ENCODE measurements around the gene ZBTB25.
"Not testable (repeated sequence)": the region's sequence is repeated elsewhere in the genome, so short reads cannot be mapped to it uniquely, and the experiment has no call there.

Gene ZBTB25, protein sequence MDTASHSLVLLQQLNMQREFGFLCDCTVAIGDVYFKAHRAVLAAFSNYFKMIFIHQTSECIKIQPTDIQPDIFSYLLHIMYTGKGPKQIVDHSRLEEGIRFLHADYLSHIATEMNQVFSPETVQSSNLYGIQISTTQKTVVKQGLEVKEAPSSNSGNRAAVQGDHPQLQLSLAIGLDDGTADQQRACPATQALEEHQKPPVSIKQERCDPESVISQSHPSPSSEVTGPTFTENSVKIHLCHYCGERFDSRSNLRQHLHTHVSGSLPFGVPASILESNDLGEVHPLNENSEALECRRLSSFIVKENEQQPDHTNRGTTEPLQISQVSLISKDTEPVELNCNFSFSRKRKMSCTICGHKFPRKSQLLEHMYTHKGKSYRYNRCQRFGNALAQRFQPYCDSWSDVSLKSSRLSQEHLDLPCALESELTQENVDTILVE

DNA sequence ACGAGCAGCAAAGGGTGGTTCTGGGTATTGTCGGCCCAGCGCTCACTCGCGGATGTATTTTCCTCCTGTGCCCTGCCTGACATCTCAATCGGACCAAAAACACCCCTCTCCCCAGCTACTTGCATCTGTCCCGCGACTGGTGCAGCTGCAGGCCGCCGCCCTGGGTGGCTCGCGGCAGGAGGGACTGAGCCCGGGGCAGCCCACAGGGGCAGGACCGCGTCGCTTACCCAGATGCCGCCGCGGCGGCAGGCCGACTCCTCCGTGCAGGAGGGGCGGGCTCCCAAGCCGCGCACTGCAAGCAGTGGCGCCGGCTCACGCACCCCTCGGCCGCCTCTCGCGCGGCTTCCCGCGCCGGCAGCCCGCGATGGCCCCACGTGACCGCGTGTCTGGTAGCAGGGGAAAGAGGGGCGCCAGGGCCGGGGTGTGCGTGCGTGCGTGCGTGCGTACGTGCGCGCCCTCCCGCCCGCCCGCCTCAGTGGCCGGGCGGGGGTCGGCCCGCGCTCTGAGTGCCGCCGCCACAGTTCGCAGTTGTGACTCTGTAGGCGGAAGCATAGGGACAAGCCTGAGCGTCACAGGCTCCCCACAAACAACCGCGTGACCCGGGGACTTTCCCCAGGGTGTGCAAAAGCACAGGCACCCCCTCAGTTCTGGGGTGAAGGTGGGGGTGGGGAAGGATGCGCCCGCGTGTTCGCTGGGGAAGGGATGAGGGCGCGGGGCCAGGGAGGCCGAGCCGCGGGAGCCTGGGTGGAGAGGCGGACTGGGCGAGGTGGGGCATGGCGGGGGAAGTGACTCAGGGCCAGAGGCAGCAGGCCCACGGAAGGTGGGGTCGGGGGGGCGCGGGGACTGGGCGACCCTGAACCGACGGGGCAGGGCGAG is at the start of gene ZBTB25:
ZBTB25 (minus strand) TSS at position 405 of the 876 bp plus-strand sequence. CDS start 13,305 bp downstream, outside the sequence.
- DNase-seq, result peak; percentile 33

DNA sequence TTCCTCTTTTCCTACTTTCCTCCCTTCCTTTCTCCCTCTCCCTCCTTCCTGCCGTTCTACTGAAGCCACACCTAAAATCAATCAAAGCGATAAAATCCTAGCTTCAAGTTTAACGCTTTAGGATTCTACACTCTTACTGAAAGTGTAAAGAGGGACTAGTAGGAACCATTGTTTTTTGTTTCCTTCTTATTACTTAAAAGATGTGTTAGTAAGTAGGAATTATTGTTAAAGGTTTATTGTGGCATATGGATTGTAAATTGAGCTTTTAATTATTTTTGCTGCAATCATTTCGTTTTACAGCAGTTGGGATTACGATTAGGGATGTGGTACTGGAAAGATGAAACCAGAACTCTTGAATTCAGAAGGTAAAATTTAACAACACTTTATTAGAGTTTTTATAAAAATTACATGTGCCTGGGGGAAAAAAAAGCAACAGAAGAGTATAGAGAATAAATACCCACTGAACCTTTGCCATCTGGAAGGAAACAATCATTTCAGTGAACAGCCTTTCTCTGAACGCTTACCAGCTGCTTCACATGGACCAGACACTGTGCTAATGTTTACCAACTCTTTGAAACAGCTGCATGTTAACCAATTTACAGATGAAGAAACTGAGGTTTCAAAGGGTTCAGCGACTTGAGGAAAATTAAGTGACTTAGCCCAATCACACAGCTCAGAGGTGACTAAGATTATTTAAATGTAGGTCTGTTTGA is 47.1 kb upstream of the ZBTB25 start:
- DNase-seq, result no peak

- no peak for DNase-seq
Measured at GRCh38 chr14:64549791-64550620, 46.4 kb upstream of the ZBTB25 start, which contains the start of gene PPP1R36. Gene PPP1R36, plus strand, starts transcription at chr14:64549961. Its CDS starts 37 bp downstream, at chr14:64549998.

- no peak for DNase-seq
Measured at GRCh38 chr14:64549016-64549415, 45.4 kb upstream of the ZBTB25 start.

DNA sequence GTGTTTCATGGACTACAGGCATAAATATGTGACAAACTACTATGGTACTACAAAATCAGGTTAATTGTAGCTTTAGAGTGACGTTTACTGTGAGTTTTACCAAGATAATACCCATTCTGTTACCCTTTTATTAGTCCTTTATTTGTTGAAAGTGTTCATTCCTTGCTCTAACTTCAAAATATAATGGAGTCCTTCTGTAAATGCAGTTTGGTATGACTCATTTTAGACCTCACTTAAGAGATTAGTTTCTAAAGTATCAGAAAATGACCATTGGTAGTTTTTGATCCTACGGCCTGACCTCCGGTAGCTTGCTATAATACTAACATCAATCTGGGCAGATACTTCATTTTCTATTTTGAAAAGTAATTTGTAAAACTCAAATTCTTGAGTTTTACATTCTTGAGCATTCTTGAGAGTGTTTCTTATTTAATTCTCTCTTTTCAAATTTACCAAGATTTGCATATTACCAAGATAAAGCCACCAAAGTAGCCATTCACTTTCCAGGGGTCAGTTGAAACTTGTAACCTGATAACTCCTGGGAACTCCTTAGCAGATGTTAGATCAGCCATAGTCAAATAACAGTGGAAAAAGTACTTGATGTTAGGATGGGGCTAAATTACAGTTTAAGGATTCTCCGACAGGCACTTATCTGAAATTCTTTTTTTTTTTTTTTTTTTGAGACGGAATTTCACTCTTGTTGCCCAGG is 41.1 kb upstream of the ZBTB25 start:
- no peak for DNase-seq

- no peak for DNase-seq
Measured at GRCh38 chr14:64542836-64543201, 39.2 kb upstream of the ZBTB25 start.

DNA sequence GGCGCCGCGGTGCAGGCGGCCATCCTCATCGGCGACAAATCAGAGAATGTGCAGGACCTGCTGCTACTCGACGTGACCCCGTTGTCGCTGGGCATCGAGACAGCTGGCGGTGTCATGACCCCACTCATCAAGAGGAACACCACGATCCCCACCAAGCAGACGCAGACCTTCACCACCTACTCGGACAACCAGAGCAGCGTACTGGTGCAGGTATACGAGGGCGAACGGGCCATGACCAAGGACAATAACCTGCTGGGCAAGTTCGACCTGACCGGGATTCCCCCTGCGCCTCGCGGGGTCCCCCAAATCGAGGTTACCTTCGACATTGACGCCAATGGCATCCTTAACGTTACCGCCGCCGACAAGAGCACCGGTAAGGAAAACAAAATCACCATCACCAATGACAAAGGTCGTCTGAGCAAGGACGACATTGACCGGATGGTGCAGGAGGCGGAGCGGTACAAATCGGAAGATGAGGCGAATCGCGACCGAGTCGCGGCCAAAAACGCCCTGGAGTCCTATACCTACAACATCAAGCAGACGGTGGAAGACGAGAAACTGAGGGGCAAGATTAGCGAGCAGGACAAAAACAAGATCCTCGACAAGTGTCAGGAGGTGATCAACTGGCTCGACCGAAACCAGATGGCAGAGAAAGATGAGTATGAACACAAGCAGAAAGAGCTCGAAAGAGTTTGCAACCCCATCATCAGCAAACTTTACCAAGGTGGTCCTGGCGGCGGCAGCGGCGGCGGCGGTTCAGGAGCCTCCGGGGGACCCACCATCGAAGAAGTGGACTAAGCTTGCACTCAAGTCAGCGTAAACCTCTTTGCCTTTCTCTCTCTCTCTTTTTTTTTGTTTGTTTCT is 38.6 kb upstream of the ZBTB25 start:
- no peak for DNase-seq

DNA sequence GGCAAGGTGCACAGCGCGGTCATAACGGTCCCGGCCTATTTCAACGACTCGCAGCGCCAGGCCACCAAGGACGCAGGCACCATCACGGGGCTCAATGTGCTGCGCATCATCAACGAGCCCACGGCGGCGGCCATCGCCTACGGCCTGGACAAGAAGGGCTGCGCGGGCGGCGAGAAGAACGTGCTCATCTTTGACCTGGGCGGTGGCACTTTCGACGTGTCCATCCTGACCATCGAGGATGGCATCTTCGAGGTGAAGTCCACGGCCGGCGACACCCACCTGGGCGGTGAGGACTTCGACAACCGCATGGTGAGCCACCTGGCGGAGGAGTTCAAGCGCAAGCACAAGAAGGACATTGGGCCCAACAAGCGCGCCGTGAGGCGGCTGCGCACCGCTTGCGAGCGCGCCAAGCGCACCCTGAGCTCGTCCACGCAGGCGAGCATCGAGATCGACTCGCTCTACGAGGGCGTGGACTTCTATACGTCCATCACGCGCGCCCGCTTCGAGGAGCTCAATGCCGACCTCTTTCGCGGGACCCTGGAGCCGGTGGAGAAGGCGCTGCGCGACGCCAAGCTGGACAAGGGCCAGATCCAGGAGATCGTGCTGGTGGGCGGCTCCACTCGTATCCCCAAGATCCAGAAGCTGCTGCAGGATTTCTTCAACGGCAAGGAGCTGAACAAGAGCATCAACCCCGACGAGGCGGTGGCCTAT is 37.8 kb upstream of the ZBTB25 start:
- DNase-seq, result no peak

- DNase-seq, result peak; percentile 82
Measured at GRCh38 chr14:64540208-64541202, 36.9 kb upstream of the ZBTB25 start, which contains the start of gene HSPA2. Gene HSPA2, plus strand, starts transcription at chr14:64540741. Its CDS starts 109 bp downstream, at chr14:64540850.

DNA sequence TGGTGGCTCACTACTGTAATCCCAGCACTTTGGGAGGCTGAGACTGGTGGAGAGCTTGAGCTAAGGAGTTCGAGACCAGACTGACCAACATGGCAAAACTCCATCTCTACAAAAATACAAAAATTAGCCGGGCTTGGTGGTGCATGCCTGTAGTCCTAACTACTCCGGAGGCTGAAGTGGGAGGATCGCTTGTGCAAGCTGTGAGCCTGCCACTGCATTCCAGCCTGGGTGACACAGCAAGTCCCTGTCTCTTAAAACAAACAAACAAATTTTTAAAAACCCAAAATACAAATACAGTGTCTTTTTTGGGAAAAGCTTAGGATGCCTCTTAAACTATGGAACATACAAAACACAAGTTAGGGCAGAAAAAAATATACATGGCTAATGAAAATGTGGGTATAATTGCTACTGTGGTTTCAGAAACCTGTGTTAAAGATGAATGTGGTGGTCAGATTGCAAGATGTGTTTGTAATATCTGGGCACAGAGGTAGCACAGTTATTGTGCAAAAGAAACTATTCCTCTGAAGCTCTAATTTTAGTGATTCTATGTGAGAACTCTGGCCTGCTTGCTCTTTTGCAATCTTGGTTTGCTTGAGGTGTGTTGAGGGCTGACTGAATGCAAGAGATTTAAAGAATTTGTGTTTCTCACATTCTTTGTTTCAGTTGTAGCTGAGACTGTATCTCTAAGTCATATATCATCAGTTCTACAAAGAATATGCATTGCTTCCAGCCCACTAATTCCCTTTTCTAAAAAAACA is 33.0 kb upstream of the ZBTB25 start:
- DNase-seq, result no peak

GRCh38 chr14:64531567-64531966 is 27.9 kb upstream of the ZBTB25 start:
- DNase-seq, result no peak

- DNase-seq, result no peak
Measured at GRCh38 chr14:64525354-64525753, 21.7 kb upstream of the ZBTB25 start.

- DNase-seq, result no peak
Measured at GRCh38 chr14:64522591-64523355, 19.1 kb upstream of the ZBTB25 start.

DNA sequence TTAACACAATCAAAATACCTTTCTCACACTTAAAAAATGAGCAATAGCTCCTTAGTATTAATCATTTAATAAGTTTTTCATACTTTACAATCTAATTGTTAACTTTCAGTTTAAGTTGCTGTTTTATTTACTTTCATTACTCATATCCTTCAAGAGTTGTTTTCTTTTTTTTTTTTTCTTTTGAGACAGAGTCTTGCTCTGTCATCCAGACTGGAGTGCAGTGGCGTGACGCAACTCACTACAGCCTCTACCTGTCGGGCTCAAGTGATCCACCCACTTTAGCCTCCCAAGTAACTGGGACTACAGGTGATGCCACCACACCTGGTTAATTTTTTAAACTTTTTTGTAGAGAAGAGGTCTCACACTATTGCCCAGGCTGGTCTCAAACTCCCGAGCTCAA is 17.1 kb upstream of the ZBTB25 start:
- no peak for DNase-seq

GRCh38 chr14:64518229-64518628 is 14.6 kb upstream of the ZBTB25 start:
- DNase-seq, result no peak

GRCh38 chr14:64517667-64518066 is 14.0 kb upstream of the ZBTB25 start:
- DNase-seq, result not testable (repeated sequence)

- no peak for DNase-seq
Measured at GRCh38 chr14:64516969-64517368, 13.3 kb upstream of the ZBTB25 start.
